Measurements from ENCODE around the gene SFXN3.

The SFXN3 gene

GRCh38 chr10:101036726-101037125 is 5.7 kb downstream of the SFXN3 start:
- no peak for DNase-seq

GRCh38 chr10:101038484-101038883 is 7.5 kb downstream of the SFXN3 start:
- no peak for DNase-seq

- no peak for DNase-seq
These were observed 9.0 kb downstream of the SFXN3 start for GRCh38 chr10:101040061-101040460.

- DNase-seq: no peak
These were observed 9.8 kb downstream of the SFXN3 start for GRCh38 chr10:101040851-101041250.

GRCh38 chr10:101041252-101041761 is 10.3 kb downstream of the SFXN3 start:
- DNase-seq: no peak

GRCh38 chr10:101042118-101042517 is 11.1 kb downstream of the SFXN3 start:
- no peak for DNase-seq

- peak; percentile 82 for DNase-seq
These were observed 11.8 kb downstream of the SFXN3 start for GRCh38 chr10:101042667-101043362.

GRCh38 chr10:101043363-101043707 is 12.3 kb downstream of the SFXN3 start:
- no peak for DNase-seq

- no peak for DNase-seq
These were observed 13.1 kb downstream of the SFXN3 start for GRCh38 chr10:101044117-101044516.

GRCh38 chr10:101046332-101047238 is 15.6 kb downstream of the SFXN3 start:
- DNase-seq: no peak

- no peak for DNase-seq
These were observed 16.2 kb downstream of the SFXN3 start for GRCh38 chr10:101047268-101047667.

GRCh38 chr10:101047961-101048892 is 17.2 kb downstream of the SFXN3 start:
- no peak for DNase-seq

GRCh38 chr10:101050208-101051069 is 19.4 kb downstream of the SFXN3 start:
- no peak for DNase-seq

- peak; percentile 20 for DNase-seq
These were observed 21.3 kb downstream of the SFXN3 start for GRCh38 chr10:101052285-101052684.

GRCh38 chr10:101053516-101053915 is 22.5 kb downstream of the SFXN3 start:
- DNase-seq: no peak

GRCh38 chr10:101054351-101054750 is 23.3 kb downstream of the SFXN3 start:
- no peak for DNase-seq

- DNase-seq: no peak
These were observed 23.8 kb downstream of the SFXN3 start for GRCh38 chr10:101054876-101055275.

GRCh38 chr10:101055411-101055810 is 24.4 kb downstream of the SFXN3 start:
- no peak for DNase-seq

GRCh38 chr10:101056365-101057151 is 25.5 kb downstream of the SFXN3 start:
- no peak for DNase-seq

GRCh38 chr10:101060036-101060950 is 29.3 kb downstream of the SFXN3 start:
- DNase-seq: peak; percentile 93

All from GOT3 (cell line).